HCEC 1CT (cell line): Measurements from ENCODE around the gene TMEM245.
"Not testable (repeated sequence)": the region's sequence is repeated elsewhere in the genome, so short reads cannot be mapped to it uniquely, and the experiment has no call there.

Experiments used
- DNase-seq: peaks from one replicate; pipeline ENCODE4 v3.0.0-alpha.2; 2017

Gene TMEM245

GRCh38 chr9:108980893-108981292, 138.9 kb downstream of the TMEM245 start:
- no peak for DNase-seq

GRCh38 chr9:108978205-108978604, 141.5 kb downstream of the TMEM245 start:
- DNase-seq = no peak

GRCh38 chr9:108973895-108974294, 145.9 kb downstream of the TMEM245 start:
- no peak for DNase-seq

GRCh38 chr9:108972626-108973209, 147.0 kb downstream of the TMEM245 start:
- no peak for DNase-seq

- no peak for DNase-seq
Measured at GRCh38 chr9:108972186-108972585, 147.6 kb downstream of the TMEM245 start.

- not testable (repeated sequence) for DNase-seq
Measured at GRCh38 chr9:108971392-108971791, 148.4 kb downstream of the TMEM245 start.

- no peak for DNase-seq
Measured at GRCh38 chr9:108967916-108968315, 151.8 kb downstream of the TMEM245 start.
